Mesodermal cell (in vitro differentiated cells): ENCODE measurements around the gene SORCS2.

Experiments
- H3K27ac ChIP-seq: 2 replicates; pipeline ENCODE4 v1.7.0; 2013; ENCODE audit warnings: mild to moderate bottlenecking, low read depth, low read length, moderate library complexity; ENCODE audit not compliant: severe bottlenecking
- H3K36me3 ChIP-seq: 2 replicates; pipeline ENCODE4 v1.7.1; 2013; ENCODE audit warnings: mild to moderate bottlenecking, low read length, moderate library complexity; ENCODE audit not compliant: control insufficient read depth, insufficient read depth
- H3K4me1 ChIP-seq: one replicate; pipeline ENCODE4 v1.7.1; 2013; ENCODE audit warnings: mild to moderate bottlenecking, low read length; ENCODE audit not compliant: insufficient read depth, control insufficient read depth, poor library complexity, severe bottlenecking
- H3K4me3 ChIP-seq: 2 replicates; pipeline ENCODE4 v1.7.0; 2013; ENCODE audit warnings: low read length, control low read depth, mild to moderate bottlenecking; ENCODE audit not compliant: insufficient read depth, poor library complexity, severe bottlenecking; ENCODE audit errors: extremely low read depth
- H3K9me3 ChIP-seq: 2 replicates; pipeline ENCODE4 v1.7.1; 2013; ENCODE audit warnings: mild to moderate bottlenecking, low read length, moderate library complexity; ENCODE audit not compliant: control insufficient read depth
- WGBS, 2 experiments: methylation state at CpG; one replicate each; pipeline ENCODE4 v1.1.5; 2013; ENCODE audit warnings: missing lambda C conversion rate in 2 of 2; ENCODE audit not compliant: insufficient coverage in 2 of 2; 5-methylcytosine and 5-hydroxymethylcytosine counted together

The SORCS2 gene

GRCh38 chr4:7422151-7422897 is 230.0 kb downstream of the SORCS2 start:
- no peaks in the 10 kb centered on the region for H3K36me3 ChIP-seq
- peaks cover 4% of the 10 kb centered on the region for H3K9me3 ChIP-seq
- peaks cover 2% of the 10 kb centered on the region for H3K4me1 ChIP-seq
- no peak overlapping the region for H3K27ac ChIP-seq
- no peak overlapping the region for H3K4me3 ChIP-seq
- 92 to 94% methylated on average over 12 to 16 of the region's 19 CpGs for WGBS, 2 experiments

DNA sequence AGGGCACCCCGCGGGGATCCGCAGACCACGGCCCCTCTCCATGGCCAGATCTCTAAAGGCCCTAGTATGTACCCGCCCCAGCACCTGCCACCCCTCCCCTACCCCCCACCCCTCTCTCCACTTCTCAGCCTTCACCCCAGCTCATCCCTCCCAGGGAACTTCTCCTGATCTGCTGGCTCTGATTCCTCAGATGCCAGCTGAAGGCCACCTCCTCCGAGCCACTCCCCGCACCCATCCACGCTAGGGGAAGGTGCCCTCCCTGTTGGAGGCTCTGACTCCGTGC is 230.5 kb downstream of the SORCS2 start:
- Histone ChIP-seq H3K36me3 (no peaks in the 10 kb centered on the region), H3K27ac (no peak overlapping the region), H3K4me3 (no peak overlapping the region), H3K4me1 (peaks cover 5% of the 10 kb centered on the region), H3K9me3 (peaks cover 4% of the 10 kb centered on the region)
- 92 to 96% methylated on average over 7 of the region's 9 CpGs for WGBS, 2 experiments

- Histone ChIP-seq H3K4me1 (peaks cover 10% of the 10 kb centered on the region), H3K4me3 (no peak overlapping the region), H3K36me3 (no peaks in the 10 kb centered on the region), H3K27ac (no peak overlapping the region), H3K9me3 (peaks cover 4% of the 10 kb centered on the region)
- WGBS, 2 experiments: 85 to 86% methylated on average over 2 of the region's 5 CpGs
Measured at GRCh38 chr4:7423391-7423790, 231.1 kb downstream of the SORCS2 start.

DNA sequence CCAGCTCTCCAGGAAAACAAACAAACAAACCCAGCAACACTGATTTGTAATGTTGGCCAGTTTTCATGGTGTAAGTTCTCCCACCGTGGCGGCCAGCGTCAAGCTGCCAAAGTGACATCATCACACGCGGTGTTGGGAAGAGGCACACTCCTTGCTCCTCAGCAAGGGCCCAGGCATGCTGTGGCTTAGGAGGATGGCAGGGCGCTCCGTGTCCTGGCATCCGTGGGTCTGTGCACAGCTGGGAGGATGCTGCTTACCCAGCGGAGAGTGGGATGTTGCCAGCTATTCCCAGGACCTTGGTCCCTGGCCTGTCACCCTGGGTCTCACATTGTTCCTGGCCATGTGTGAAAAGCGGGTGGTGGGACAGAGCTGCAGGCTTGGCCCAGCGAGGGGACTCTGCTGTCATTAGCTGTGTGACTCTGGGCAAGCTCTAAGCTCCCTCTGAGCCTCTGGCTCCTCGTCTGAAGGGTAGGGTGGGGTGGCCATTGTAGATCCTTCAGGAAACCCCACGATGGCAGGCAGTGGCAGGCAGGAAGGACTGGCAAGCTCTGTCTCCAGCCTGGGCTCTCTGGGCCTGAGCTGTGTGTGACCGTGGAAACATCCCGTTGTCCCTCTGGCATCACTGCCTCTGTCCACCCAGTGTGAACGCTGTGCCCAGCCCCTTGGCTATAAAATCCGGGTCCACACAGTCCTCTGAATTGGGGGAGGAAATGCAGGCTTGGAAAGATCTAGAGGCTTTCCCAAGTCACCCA is 231.6 kb downstream of the SORCS2 start:
- peaks cover 13% of the 10 kb centered on the region for H3K4me1 ChIP-seq
- no peak overlapping the region for H3K4me3 ChIP-seq
- no peak overlapping the region for H3K27ac ChIP-seq
- 90 to 94% methylated on average over 15 to 16 of the region's 17 CpGs for WGBS, 2 experiments
- no peaks in the 10 kb centered on the region for H3K9me3 ChIP-seq
- no peaks in the 10 kb centered on the region for H3K36me3 ChIP-seq

DNA sequence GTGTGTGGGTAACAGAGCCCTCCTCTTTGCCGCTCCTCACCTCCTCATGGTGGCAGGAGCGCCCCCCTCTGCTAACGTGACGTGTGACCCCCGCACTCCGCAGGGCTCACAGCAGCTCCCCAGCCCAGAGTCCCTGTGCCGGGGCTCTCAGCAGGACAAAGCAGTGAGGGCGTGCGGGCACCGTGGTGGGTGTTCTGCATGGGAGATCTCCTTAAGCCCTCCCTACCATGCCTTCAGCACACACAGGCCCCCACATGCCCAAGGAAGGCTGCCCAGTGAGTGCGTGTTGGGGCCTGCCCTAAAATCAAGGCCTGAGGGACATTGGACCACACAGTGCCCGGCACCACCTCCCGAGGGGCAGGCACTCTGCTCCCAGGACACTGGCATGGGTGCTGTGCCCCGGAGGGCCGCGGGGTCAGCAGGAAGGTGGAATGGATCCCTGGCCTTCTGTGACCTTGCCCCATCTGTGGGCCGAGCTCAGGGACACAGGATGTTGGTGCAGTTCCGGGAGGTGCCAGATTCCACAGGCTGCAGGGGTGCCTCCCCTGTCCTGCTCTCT is 232.3 kb downstream of the SORCS2 start:
- Histone ChIP-seq H3K36me3 (no peaks in the 10 kb centered on the region), H3K4me3 (no peak overlapping the region), H3K4me1 (peaks cover 13% of the 10 kb centered on the region), H3K27ac (no peak overlapping the region), H3K9me3 (no peaks in the 10 kb centered on the region)
- WGBS, 2 experiments: 85 to 86% methylated on average over 9 to 15 of the region's 18 CpGs

DNA sequence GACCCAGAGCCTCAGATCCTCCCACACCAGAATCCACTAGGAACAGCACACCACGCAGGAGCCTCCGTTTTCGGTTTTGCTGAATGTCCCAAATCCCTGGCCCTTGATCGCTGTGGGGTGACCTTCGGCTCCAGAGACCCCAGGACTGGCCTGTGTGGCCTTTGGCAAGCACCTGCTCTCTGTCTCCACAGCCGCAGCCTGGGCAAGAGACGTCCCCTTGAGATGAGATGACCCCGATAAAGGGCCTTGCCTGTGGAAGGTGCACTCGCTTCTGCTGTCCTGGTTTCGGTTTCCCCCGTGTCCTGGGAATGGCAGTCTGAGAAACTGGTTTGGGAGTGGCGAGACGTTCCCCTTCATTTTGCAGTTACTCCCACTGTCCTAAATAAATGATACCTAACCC is 232.8 kb downstream of the SORCS2 start:
- WGBS, 2 experiments: 87 to 93% methylated on average over 9 to 12 of the region's 13 CpGs
- no peak overlapping the region for H3K27ac ChIP-seq
- no peak overlapping the region for H3K4me3 ChIP-seq
- no peaks in the 10 kb centered on the region for H3K9me3 ChIP-seq
- no peaks in the 10 kb centered on the region for H3K36me3 ChIP-seq
- peaks cover 16% of the 10 kb centered on the region for H3K4me1 ChIP-seq

DNA sequence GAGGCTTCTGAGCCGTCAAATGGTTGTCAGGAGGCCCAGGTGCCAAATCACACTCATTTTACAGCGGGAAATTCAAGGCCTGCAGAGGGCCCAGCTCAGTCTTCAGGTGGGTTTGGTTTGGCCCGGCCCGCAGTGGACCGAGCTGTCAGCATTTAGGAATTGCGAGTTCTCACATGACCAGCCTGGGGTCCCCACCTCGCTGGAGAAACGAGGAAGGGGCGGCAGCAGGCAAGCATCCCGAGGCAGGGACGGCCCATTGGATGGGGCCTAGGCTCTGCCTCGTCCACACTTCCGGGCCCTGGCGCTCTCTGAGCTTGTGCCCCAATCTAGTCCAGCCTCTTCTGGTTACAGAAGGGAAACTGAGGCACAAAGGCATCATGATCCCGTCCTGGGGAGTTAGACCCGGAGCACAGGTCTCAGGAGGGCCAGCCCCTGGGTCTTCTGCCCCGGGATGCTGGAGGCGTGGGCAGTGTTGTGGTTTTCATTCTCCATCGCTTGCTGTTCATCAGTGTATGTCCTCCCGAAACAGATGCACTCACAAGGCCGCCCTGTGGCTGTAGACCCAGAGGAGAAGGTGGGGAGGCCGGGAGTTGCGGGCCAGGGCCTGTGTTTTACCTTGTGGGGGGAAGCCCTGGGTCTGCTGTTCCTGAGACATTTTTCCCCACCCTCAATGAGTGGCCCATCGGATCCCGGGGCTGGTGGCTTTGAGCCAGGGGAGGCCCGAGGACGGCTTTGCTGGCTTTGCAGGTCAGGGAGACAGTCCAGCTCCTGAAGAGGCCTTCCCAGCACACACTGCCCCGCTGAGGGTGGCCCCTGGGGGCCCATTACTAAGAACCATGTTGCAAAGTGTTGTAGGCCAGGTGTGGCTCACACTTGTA is 233.5 kb downstream of the SORCS2 start:
- H3K36me3 ChIP-seq: no peaks in the 10 kb centered on the region
- 87 to 92% methylated on average over 24 to 27 of the region's 28 CpGs for WGBS, 2 experiments
- no peaks in the 10 kb centered on the region for H3K9me3 ChIP-seq
- H3K27ac ChIP-seq: no peak overlapping the region
- H3K4me1 ChIP-seq: peaks cover 16% of the 10 kb centered on the region
- no peak overlapping the region for H3K4me3 ChIP-seq

- H3K27ac ChIP-seq: no peak overlapping the region
- H3K4me3 ChIP-seq: no peak overlapping the region
- WGBS, 2 experiments: 92 to 96% methylated on average over 13 to 17 of the region's 20 CpGs
- no peaks in the 10 kb centered on the region for H3K36me3 ChIP-seq
- H3K9me3 ChIP-seq: no peaks in the 10 kb centered on the region
- peaks cover 16% of the 10 kb centered on the region for H3K4me1 ChIP-seq
Measured at GRCh38 chr4:7426525-7427171, 234.3 kb downstream of the SORCS2 start.

DNA sequence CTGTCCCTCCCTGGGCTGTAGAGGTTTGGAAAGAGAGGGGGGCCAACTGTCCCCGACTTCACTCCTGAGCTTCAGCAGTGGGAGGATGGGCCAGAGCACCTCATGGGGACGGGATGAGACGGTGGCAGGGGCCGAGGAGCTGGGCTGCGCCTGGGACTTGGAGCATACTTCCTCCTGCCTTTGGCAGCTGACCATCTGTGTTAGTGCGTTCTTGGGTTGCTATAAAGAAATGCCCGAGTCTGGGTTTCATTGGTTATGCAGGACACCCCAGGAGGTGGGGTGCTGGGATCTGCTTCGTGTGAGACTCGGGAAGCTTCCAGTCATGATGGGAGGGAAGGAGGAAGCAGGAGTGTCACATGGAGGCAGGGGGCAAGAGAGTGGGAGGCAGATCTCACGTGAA is 235.0 kb downstream of the SORCS2 start:
- Histone ChIP-seq H3K9me3 (no peaks in the 10 kb centered on the region), H3K27ac (no peak overlapping the region), H3K36me3 (no peaks in the 10 kb centered on the region), H3K4me1 (peaks cover 16% of the 10 kb centered on the region), H3K4me3 (no peak overlapping the region)
- 74 to 77% methylated on average over 9 to 10 of the region's 10 CpGs for WGBS, 2 experiments

- Histone ChIP-seq H3K4me1 (peaks cover 16% of the 10 kb centered on the region), H3K36me3 (no peaks in the 10 kb centered on the region), H3K27ac (no peak overlapping the region), H3K4me3 (no peak overlapping the region), H3K9me3 (no peaks in the 10 kb centered on the region)
- WGBS, 2 experiments: 71 to 91% methylated on average over 5 to 10 of the region's 13 CpGs
Measured at GRCh38 chr4:7427831-7428260, 235.5 kb downstream of the SORCS2 start.
